Neural cell (in vitro differentiated cells): Measurements from ENCODE around the gene STAC. TPM values are rescaled to one million over a fixed set of nuclear protein-coding genes. Genes with fewer than 3 reads are reported as not detected.

Source experiments
- H2AFZ ChIP-seq: fragments of 200-600, 300-800 bp; sonication (generic), shearing (Covaris generic); 2 replicates; pipeline ENCODE4 v1.6.0; 2014; ENCODE audit warnings: low read depth, mild to moderate bottlenecking, antibody characterized with exemption, low read length, moderate library complexity
- H3F3A ChIP-seq: fragments of 200-600 bp; shearing (Covaris generic); 2 replicates; pipeline ENCODE4 v1.6.1; 2016; ENCODE audit warnings: mild to moderate bottlenecking, moderate library complexity, mixed read lengths, antibody characterized with exemption, low read length; ENCODE audit not compliant: insufficient read depth, poor library complexity, severe bottlenecking
- H3K27ac ChIP-seq: fragments of 200-600, 300-800 bp; sonication (generic), shearing (Covaris generic); 2 replicates; pipeline ENCODE4 v1.5.1; 2014; ENCODE audit warnings: mild to moderate bottlenecking, low read length, moderate library complexity
- H3K27me3 ChIP-seq: fragments of 300-800, 200-600 bp; sonication (generic), shearing (Covaris generic); 2 replicates; pipeline ENCODE4 v1.6.0; 2014; ENCODE audit warnings: mild to moderate bottlenecking, low read depth, low read length, moderate library complexity; ENCODE audit not compliant: insufficient read depth
- H3K36me3 ChIP-seq: fragments of 300-800, 200-600 bp; sonication (generic), shearing (Covaris generic); 2 replicates; pipeline ENCODE4 v1.5.1; 2014; ENCODE audit warnings: mild to moderate bottlenecking, antibody characterized with exemption, low read length, moderate library complexity; ENCODE audit not compliant: insufficient read depth
- H3K4me2 ChIP-seq: fragments of 300-800, 200-600 bp; sonication (generic), shearing (Covaris generic); 2 replicates; pipeline ENCODE4 v1.6.0; 2014; ENCODE audit warnings: mild to moderate bottlenecking, low read length
- H3K4me3 ChIP-seq: fragments of 300-800, 200-600 bp; sonication (generic), shearing (Covaris generic); 2 replicates; pipeline ENCODE4 v1.5.1; 2014; ENCODE audit warnings: mild to moderate bottlenecking, low read length, moderate library complexity
- H3K79me2 ChIP-seq: fragments of 200-600 bp; shearing (Covaris generic); replicated peaks from 2 replicates; pipeline ENCODE4 v1.6.0; 2014; ENCODE audit warnings: mild to moderate bottlenecking, low read length, moderate library complexity; ENCODE audit not compliant: insufficient read depth
- H3K9ac ChIP-seq: fragments of 300-800, 200-600 bp; sonication (generic), shearing (Covaris generic); 2 replicates; pipeline ENCODE4 v1.6.1; 2016; ENCODE audit warnings: mild to moderate bottlenecking, low read length, mixed read lengths
- H3K9me2 ChIP-seq: fragments of 200-600 bp; shearing (Covaris generic); 2 replicates; pipeline ENCODE4 v1.6.1; 2016; ENCODE audit warnings: mild to moderate bottlenecking, low read length, mixed read lengths; ENCODE audit not compliant: insufficient read depth
- H3K9me3 ChIP-seq: fragments of 200-600, 300-800 bp; sonication (generic), shearing (Covaris generic); 2 replicates; pipeline ENCODE4 v1.6.1; 2016; ENCODE audit warnings: mild to moderate bottlenecking, mixed run types, low read length, moderate library complexity, mixed read lengths
- H4K20me1 ChIP-seq: fragments of 200-600 bp; shearing (Covaris generic); 2 replicates; pipeline ENCODE4 v1.6.1; 2016; ENCODE audit warnings: mild to moderate bottlenecking, mixed run types; ENCODE audit not compliant: insufficient read depth
- EP300 ChIP-seq: fragments of 450-650 bp; conservative IDR thresholded peaks from 2 replicates; pipeline ENCODE4 v1.6.1; 2014; ENCODE audit warnings: antibody characterized with exemption, mild to moderate bottlenecking, moderate library complexity; ENCODE audit not compliant: poor library complexity, severe bottlenecking
- EZH2 ChIP-seq: fragments of 200-600, 300-800 bp; shearing (Covaris generic), sonication (generic); IDR thresholded peaks from 2 replicates; pipeline ENCODE4 v1.6.1; 2014; ENCODE audit warnings: antibody characterized with exemption, low read length, borderline replicate concordance, mild to moderate bottlenecking; ENCODE audit not compliant: insufficient read depth, poor library complexity, severe bottlenecking
- MXI1 ChIP-seq: fragments of 450-650 bp; conservative IDR thresholded peaks from 2 replicates; pipeline ENCODE4 v1.6.1; 2014; ENCODE audit warnings: antibody characterized with exemption, mild to moderate bottlenecking; ENCODE audit not compliant: poor library complexity, severe bottlenecking
- POLR2AphosphoS5 ChIP-seq: IDR thresholded peaks from 2 replicates; pipeline ENCODE4 v1.6.1; 2012
- RAD21 ChIP-seq: fragments of 450-650 bp; conservative IDR thresholded peaks from 2 replicates; pipeline ENCODE4 v1.6.1; 2014; ENCODE audit warnings: antibody characterized with exemption, mild to moderate bottlenecking, moderate library complexity
- SMC3 ChIP-seq: fragments of 450-650 bp; conservative IDR thresholded peaks from 2 replicates; pipeline ENCODE4 v1.6.1; 2014; ENCODE audit warnings: antibody characterized with exemption, mild to moderate bottlenecking, moderate library complexity; ENCODE audit not compliant: poor library complexity
- TAF1 ChIP-seq: IDR thresholded peaks from 2 replicates; pipeline ENCODE4 v1.6.1; 2012; ENCODE audit warnings: low read depth
- polyA plus RNA-seq: library from polyadenylated mRNA; depleted of rRNA; stranded (reverse); fragments of >200 nt; gene quantifications from 2 replicates; pipeline ENCODE4 v1.2.3, GENCODE V29; 2014
- TF ChIP-seq, protein P1 (sequence below): fragments of 450-650 bp; IDR thresholded peaks from 2 replicates; pipeline ENCODE4 v1.5.1; 2014; ENCODE audit warnings: antibody characterized with exemption, mild to moderate bottlenecking, moderate library complexity; ENCODE audit not compliant: poor library complexity, severe bottlenecking
- TF ChIP-seq, protein P2 (sequence below): IDR thresholded peaks from 2 replicates; pipeline ENCODE4 v1.6.1; 2012; ENCODE audit warnings: borderline replicate concordance

Gene STAC
- polyA plus RNA-seq, 1 donor from 2014 or later: 4.5 TPM

DNA sequence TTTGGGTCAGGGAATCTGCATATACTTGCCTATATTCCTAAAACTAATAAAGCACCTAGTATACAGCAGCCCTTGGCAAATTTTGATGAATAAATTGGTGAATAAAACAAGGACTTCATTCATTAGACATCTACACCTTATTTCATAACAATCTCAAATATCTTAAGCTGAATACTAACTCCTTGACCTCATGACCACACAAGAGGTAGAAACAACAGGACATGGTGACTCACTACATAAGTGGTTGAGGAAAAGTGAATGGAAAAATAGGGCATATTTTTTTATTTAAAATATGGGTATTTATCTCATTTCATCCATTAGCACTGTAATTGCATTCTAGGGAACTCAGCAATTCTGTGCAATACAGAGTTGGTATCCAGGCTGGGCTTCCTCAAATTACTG, 7.8 kb upstream of the STAC start:
- H3K4me3 ChIP-seq: no peak overlapping the region
- H3K79me2 ChIP-seq: no peaks in the 10 kb centered on the region
- no peaks in the 10 kb centered on the region for H3K27me3 ChIP-seq
- H3K36me3 ChIP-seq: no peaks in the 10 kb centered on the region
- H3K9ac ChIP-seq: no peak overlapping the region
- H3K9me2 ChIP-seq: no peaks in the 10 kb centered on the region
- no peak overlapping the region for H3K4me2 ChIP-seq
- no peaks in the 10 kb centered on the region for H4K20me1 ChIP-seq
- no peaks in the 10 kb centered on the region for H3F3A ChIP-seq
- H3K27ac ChIP-seq: no peak overlapping the region
- no peak overlapping the region for H2AFZ ChIP-seq
- H3K9me3 ChIP-seq: no peaks in the 10 kb centered on the region
- TF ChIP-seq MXI1: no peak
- no peak for TF ChIP-seq SMC3

DNA sequence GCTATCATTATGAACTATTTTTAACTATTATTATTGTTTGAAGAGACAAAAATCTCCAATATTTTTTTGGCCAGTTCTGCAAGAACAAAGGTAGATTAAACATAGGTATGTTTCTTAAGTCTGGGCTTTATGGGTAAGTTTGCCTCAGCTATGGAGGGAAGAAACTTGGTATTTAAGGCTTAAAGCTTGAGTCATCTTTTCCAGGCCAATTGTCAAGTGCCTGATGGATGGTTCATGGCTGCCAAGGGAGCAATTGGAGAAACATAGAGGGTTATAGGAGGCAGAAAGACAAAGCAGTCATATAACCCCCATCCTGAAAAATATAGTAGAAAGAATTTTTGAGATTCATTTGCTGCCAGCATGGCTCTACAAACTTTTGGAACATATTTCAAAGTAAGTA, 7.2 kb upstream of the STAC start:
- Histone ChIP-seq H3K9me3 (no peaks in the 10 kb centered on the region), H3K4me2 (no peak overlapping the region), H2AFZ (no peak overlapping the region), H3K36me3 (no peaks in the 10 kb centered on the region), H3K79me2 (no peaks in the 10 kb centered on the region), H3K27ac (no peak overlapping the region), H3K9me2 (no peaks in the 10 kb centered on the region), H3F3A (no peaks in the 10 kb centered on the region), H4K20me1 (no peaks in the 10 kb centered on the region), H3K27me3 (no peaks in the 10 kb centered on the region), H3K4me3 (no peak overlapping the region), H3K9ac (no peak overlapping the region)
- TF ChIP-seq MXI1: no peak
- TF ChIP-seq EZH2: no peak
- no peak for TF ChIP-seq POLR2AphosphoS5
- no peak for TF ChIP-seq TAF1
- TF ChIP-seq EP300: no peak
- TF ChIP-seq, protein P1, sequence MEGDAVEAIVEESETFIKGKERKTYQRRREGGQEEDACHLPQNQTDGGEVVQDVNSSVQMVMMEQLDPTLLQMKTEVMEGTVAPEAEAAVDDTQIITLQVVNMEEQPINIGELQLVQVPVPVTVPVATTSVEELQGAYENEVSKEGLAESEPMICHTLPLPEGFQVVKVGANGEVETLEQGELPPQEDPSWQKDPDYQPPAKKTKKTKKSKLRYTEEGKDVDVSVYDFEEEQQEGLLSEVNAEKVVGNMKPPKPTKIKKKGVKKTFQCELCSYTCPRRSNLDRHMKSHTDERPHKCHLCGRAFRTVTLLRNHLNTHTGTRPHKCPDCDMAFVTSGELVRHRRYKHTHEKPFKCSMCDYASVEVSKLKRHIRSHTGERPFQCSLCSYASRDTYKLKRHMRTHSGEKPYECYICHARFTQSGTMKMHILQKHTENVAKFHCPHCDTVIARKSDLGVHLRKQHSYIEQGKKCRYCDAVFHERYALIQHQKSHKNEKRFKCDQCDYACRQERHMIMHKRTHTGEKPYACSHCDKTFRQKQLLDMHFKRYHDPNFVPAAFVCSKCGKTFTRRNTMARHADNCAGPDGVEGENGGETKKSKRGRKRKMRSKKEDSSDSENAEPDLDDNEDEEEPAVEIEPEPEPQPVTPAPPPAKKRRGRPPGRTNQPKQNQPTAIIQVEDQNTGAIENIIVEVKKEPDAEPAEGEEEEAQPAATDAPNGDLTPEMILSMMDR: no peak
- no peak for TF ChIP-seq RAD21
- no peak for TF ChIP-seq SMC3
- TF ChIP-seq, protein P2, sequence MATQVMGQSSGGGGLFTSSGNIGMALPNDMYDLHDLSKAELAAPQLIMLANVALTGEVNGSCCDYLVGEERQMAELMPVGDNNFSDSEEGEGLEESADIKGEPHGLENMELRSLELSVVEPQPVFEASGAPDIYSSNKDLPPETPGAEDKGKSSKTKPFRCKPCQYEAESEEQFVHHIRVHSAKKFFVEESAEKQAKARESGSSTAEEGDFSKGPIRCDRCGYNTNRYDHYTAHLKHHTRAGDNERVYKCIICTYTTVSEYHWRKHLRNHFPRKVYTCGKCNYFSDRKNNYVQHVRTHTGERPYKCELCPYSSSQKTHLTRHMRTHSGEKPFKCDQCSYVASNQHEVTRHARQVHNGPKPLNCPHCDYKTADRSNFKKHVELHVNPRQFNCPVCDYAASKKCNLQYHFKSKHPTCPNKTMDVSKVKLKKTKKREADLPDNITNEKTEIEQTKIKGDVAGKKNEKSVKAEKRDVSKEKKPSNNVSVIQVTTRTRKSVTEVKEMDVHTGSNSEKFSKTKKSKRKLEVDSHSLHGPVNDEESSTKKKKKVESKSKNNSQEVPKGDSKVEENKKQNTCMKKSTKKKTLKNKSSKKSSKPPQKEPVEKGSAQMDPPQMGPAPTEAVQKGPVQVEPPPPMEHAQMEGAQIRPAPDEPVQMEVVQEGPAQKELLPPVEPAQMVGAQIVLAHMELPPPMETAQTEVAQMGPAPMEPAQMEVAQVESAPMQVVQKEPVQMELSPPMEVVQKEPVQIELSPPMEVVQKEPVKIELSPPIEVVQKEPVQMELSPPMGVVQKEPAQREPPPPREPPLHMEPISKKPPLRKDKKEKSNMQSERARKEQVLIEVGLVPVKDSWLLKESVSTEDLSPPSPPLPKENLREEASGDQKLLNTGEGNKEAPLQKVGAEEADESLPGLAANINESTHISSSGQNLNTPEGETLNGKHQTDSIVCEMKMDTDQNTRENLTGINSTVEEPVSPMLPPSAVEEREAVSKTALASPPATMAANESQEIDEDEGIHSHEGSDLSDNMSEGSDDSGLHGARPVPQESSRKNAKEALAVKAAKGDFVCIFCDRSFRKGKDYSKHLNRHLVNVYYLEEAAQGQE: no peak

DNA sequence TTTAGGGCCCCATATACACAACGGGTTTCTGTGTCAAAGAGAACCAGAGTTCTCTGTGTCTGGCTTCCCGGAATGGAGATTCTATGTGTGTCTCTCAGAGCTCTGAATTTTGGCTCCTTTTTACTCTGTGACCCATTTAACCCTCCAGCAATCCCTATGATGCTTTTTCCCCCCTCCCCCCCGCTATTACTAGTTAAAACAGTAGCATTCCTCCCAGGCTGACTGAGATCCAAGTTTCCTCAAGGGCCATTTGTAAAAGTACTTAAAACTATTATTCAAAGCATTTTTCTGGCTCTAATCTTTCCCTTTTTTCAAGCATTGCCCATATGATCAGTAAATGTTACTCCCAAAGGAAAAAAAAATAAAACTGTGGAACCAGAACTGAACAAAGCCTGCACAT, 6.6 kb upstream of the STAC start:
- no peak overlapping the region for H3K4me3 ChIP-seq
- H3K9ac ChIP-seq: no peak overlapping the region
- no peaks in the 10 kb centered on the region for H4K20me1 ChIP-seq
- H3K79me2 ChIP-seq: no peaks in the 10 kb centered on the region
- H3K27ac ChIP-seq: no peak overlapping the region
- H3K36me3 ChIP-seq: no peaks in the 10 kb centered on the region
- no peaks in the 10 kb centered on the region for H3F3A ChIP-seq
- no peak overlapping the region for H3K4me2 ChIP-seq
- H3K27me3 ChIP-seq: no peaks in the 10 kb centered on the region
- H3K9me2 ChIP-seq: no peaks in the 10 kb centered on the region
- no peak for TF ChIP-seq POLR2AphosphoS5
- TF ChIP-seq RAD21: no peak
- TF ChIP-seq, protein P1: no peak
- TF ChIP-seq, protein P2: no peak
- TF ChIP-seq EZH2: no peak
- TF ChIP-seq MXI1: no peak
- TF ChIP-seq SMC3: no peak
- no peak for TF ChIP-seq EP300
- no peak for TF ChIP-seq TAF1
- H2AFZ ChIP-seq: no peak overlapping the region
- H3K9me3 ChIP-seq: no peaks in the 10 kb centered on the region
